GM12878 (cell line): Measurements from ENCODE around the gene EFNA4. TPM values are rescaled to one million over a fixed set of nuclear protein-coding genes. Genes with fewer than 3 reads are reported as not detected.

ENCODE experiments used
- ATF3 ChIP-seq: IDR thresholded peaks from 2 replicates; pipeline ENCODE4 v1.6.1; 2011; ENCODE audit warnings: low read depth, mild to moderate bottlenecking, low read length, moderate library complexity, borderline replicate concordance; ENCODE audit errors: extremely low read depth
- BCL3 ChIP-seq: IDR thresholded peaks from 2 replicates; pipeline ENCODE4 v1.6.1; 2011; ENCODE audit warnings: borderline replicate concordance, low read depth, mild to moderate bottlenecking, moderate library complexity, low read length; ENCODE audit not compliant: insufficient read depth, poor library complexity, severe bottlenecking
- EP300 ChIP-seq, 2 experiments: fragments of 150-350 bp in 1 of 2; IDR thresholded peaks; 2 replicates each; pipeline ENCODE4 v1.6.1; 2011 to 2012; ENCODE audit warnings: low read depth in 2 of 2, low read length in 2 of 2, borderline replicate concordance in 1 of 2, improper control_type of control experiment in 1 of 2, inconsistent platforms in 1 of 2; ENCODE audit not compliant: control insufficient read depth in 1 of 2
- GATAD2B ChIP-seq: fragments of 450-650 bp; conservative IDR thresholded peaks from 2 replicates; pipeline ENCODE4 v1.6.1; 2017; ENCODE audit warnings: low read depth, mild to moderate bottlenecking, moderate library complexity
- MEF2A ChIP-seq: IDR thresholded peaks from 2 replicates; pipeline ENCODE4 v1.6.1; 2011; ENCODE audit warnings: low read depth, mild to moderate bottlenecking, low read length, moderate library complexity; ENCODE audit not compliant: insufficient read depth
- MLLT1 ChIP-seq: fragments of 450-650 bp; IDR thresholded peaks from 2 replicates; pipeline ENCODE4 v1.6.1; 2016; ENCODE audit warnings: mild to moderate bottlenecking
- NFXL1 ChIP-seq: fragments of 450-650 bp; IDR thresholded peaks from 2 replicates; pipeline ENCODE4 v1.6.1; 2017; ENCODE audit warnings: antibody characterized with exemption, mild to moderate bottlenecking, borderline replicate concordance
- NFYA ChIP-seq: IDR thresholded peaks from 2 replicates; pipeline ENCODE4 v1.6.1; 2011; ENCODE audit warnings: low read depth, mild to moderate bottlenecking, low read length, improper control_type of control experiment, borderline replicate concordance
- POLR2A ChIP-seq: IDR thresholded peaks from 2 replicates; pipeline ENCODE4 v1.6.1; 2011; ENCODE audit warnings: low read depth, mild to moderate bottlenecking, low read length
- POU2F2 ChIP-seq: IDR thresholded peaks from 3 replicates; pipeline ENCODE4 v1.6.1; 2011; ENCODE audit warnings: low read depth, mild to moderate bottlenecking, low read length, borderline replicate concordance
- RELB ChIP-seq: fragments of 450-650 bp; IDR thresholded peaks from 2 replicates; pipeline ENCODE4 v1.6.1; 2017; ENCODE audit warnings: low read depth, mild to moderate bottlenecking, moderate library complexity
- RUNX3 ChIP-seq: IDR thresholded peaks from 2 replicates; pipeline ENCODE4 v1.6.1; 2012; ENCODE audit warnings: low read length, inconsistent platforms
- SKIL ChIP-seq: fragments of 450-650 bp; IDR thresholded peaks from 2 replicates; pipeline ENCODE4 v1.6.1; 2017; ENCODE audit warnings: mild to moderate bottlenecking, low read depth, inconsistent platforms; ENCODE audit not compliant: poor library complexity, severe bottlenecking
- SMC3 ChIP-seq: IDR thresholded peaks from 2 replicates; pipeline ENCODE4 v1.6.1; 2011; ENCODE audit warnings: low read length, improper control_type of control experiment, borderline replicate concordance
- SRF ChIP-seq, 2 experiments: IDR thresholded peaks; 2 replicates each; pipeline ENCODE4 v1.6.1; 2011; ENCODE audit warnings: low read depth in 2 of 2, low read length in 2 of 2, mild to moderate bottlenecking in 1 of 2, moderate library complexity in 1 of 2
- ZNF687 ChIP-seq: fragments of 450-650 bp; IDR thresholded peaks from 2 replicates; pipeline ENCODE4 v1.6.1; 2017; ENCODE audit warnings: mild to moderate bottlenecking, moderate library complexity
- polyA plus RNA-seq, 11 experiments: library from polyadenylated mRNA; depleted of rRNA in 4 of 11; unstranded in 6 of 11; stranded (reverse) in 5 of 11; fragments of >200 nt; fragmentation: Nextera tagmentation in 4 of 11; fragmentation: Illumina TruSeq in 1 of 11; extraction: Ambion mirVana in 4 of 11; extraction: Trizol in 1 of 11; gene quantifications; 1 replicate in 1 of 11; 2 replicates in 10 of 11; pipeline versions ENCODE4 v1.2.1 to v1.2.3, GENCODE V29; 2011 to 2016; ENCODE audit warnings: inconsistent platforms in 2 of 11, missing spikeins in 2 of 11, low read depth in 1 of 11
- total RNA-seq, 4 experiments: library from RNA; depleted of rRNA in 3 of 4; stranded (reverse); fragments of >200 nt in 3 of 4; fragmentation: Illumina TruSeq in 1 of 4; extraction: Trizol in 1 of 4; gene quantifications; 2 replicates each; pipeline versions ENCODE4 v1.2.1 to v1.2.3, GENCODE V29; 2013 to 2021

Gene EFNA4
- total and polyA plus RNA-seq, 10 of the 15 experiments (the other 5 are each of a cell fraction or from before 2014, with no cell fraction given) = 0.52 to 14.1 (median 4.8) TPM

- TF ChIP-seq ZNF687 (no peak), NFYA (no peak), GATAD2B (no peak), POU2F2 (no peak), EP300 (IDR thresholded peaks at IDR 0.05; ENCODE audit: borderline replicate concordance in 1 of 2, control insufficient read depth in 1 of 2, low read depth in 2 of 2, low read length in 2 of 2) (0 out of 4 replicates have a peak, but pooled peaks of 1 of the 2 experiments have one; percentile 48), NFXL1 (no peak), MLLT1 (peak; percentile 74), SRF (IDR thresholded peaks at IDR 0.05; ENCODE audit: low read depth in 2 of 2, low read length in 2 of 2) (no peak), RUNX3 (peak; percentile 34; the same call in 1 of the 2 replicates), RELB (peak; percentile 99), ATF3 (no peak), BCL3 (no peak), MEF2A (no peak), SMC3 (peak; percentile 96), POLR2A (no peak; the same call in 1 of the 2 replicates), SKIL (peak; percentile 70)
Measured at GRCh38 chr1:155084722-155085503, 21.4 kb downstream of the EFNA4 start (continued).
